PC-9 (cell line): ENCODE data around the gene TUSC2. TPM values are rescaled to one million over a fixed set of nuclear protein-coding genes. Genes with fewer than 3 reads are reported as not detected.

ENCODE experiments used
- BruUV-seq: library from RNA; stranded (reverse); fragments of 400-500 nt; replicated peaks from 2 replicates; lab custom pipeline; 2021; lab: Mats Ljungman, UMichigan
- CTCF ChIA-PET: fragments of 300-600 bp; sonication (Branson Sonifier 250); formaldehyde crosslinking; loops from one replicate; lab custom pipeline; 2022; ENCODE audit warnings: antibody characterized with exemption; lab: Charles Lee
- POLR2A ChIA-PET: fragments of 300-600 bp; sonication (Branson Sonifier 250); formaldehyde crosslinking; loops from one replicate; lab custom pipeline; 2022; ENCODE audit warnings: antibody characterized with exemption; ENCODE audit not compliant: unreplicated experiment; lab: Charles Lee
- DNase-seq, 2 experiments: peaks; one replicate each; pipeline versions ENCODE4 v3.0.0 to v3.0.0-alpha.2; 2015 to 2022; ENCODE audit warnings: mixed read lengths in 1 of 2
- H2AFZ ChIP-seq: fragments of 200-600 bp; sonication (generic); 2 replicates; pipeline ENCODE4 v1.8.1; 2017; ENCODE audit warnings: antibody characterized with exemption
- H3F3A ChIP-seq: fragments of 200-600 bp; sonication (generic); 2 replicates; pipeline ENCODE4 v1.8.1; 2017; ENCODE audit warnings: antibody characterized with exemption, mild to moderate bottlenecking, low read depth; ENCODE audit not compliant: insufficient read depth
- H3K27ac ChIP-seq: fragments of 200-600 bp; sonication (generic); 2 replicates; pipeline ENCODE4 v1.6.1; 2016; ENCODE audit warnings: mixed run types
- H3K27me3 ChIP-seq: fragments of 200-600 bp; sonication (generic); 2 replicates; pipeline ENCODE4 v1.6.1; 2016; ENCODE audit warnings: low read depth, mixed run types; ENCODE audit not compliant: insufficient read depth
- H3K36me3 ChIP-seq: fragments of 200-600 bp; sonication (generic); 2 replicates; pipeline ENCODE4 v1.6.1; 2016; ENCODE audit warnings: low read depth, mixed run types
- H3K4me1 ChIP-seq: fragments of 200-600 bp; sonication (generic); replicated peaks from 2 replicates; pipeline ENCODE4 v1.6.1; 2016; ENCODE audit warnings: mixed run types; ENCODE audit not compliant: insufficient read depth
- H3K4me2 ChIP-seq: fragments of 200-600 bp; sonication (generic); 2 replicates; pipeline ENCODE4 v1.6.1; 2017; ENCODE audit warnings: mixed run types
- H3K4me3 ChIP-seq: fragments of 200-600 bp; sonication (generic); 2 replicates; pipeline ENCODE4 v1.6.1; 2016; ENCODE audit warnings: mixed run types
- H3K79me2 ChIP-seq: fragments of 200-600 bp; sonication (generic); 2 replicates; pipeline ENCODE4 v1.6.1; 2017; ENCODE audit warnings: low read depth, mixed run types
- H3K9me2 ChIP-seq: fragments of 200-600 bp; sonication (generic); 2 replicates; pipeline ENCODE4 v1.8.1; 2017; ENCODE audit warnings: mild to moderate bottlenecking; ENCODE audit not compliant: insufficient read depth
- H3K9me3 ChIP-seq: fragments of 200-600 bp; sonication (generic); 2 replicates; pipeline ENCODE4 v1.8.1; 2016; ENCODE audit warnings: low read depth; ENCODE audit not compliant: insufficient read depth
- H4K20me1 ChIP-seq: fragments of 200-600 bp; sonication (generic); 2 replicates; pipeline ENCODE4 v1.8.1; 2017; ENCODE audit not compliant: insufficient read depth
- CTCF ChIP-seq: fragments of 200-600 bp; sonication (generic); conservative IDR thresholded peaks from 2 replicates; pipeline ENCODE4 v1.6.1; 2017; ENCODE audit warnings: mixed run types, antibody characterized with exemption, mild to moderate bottlenecking, moderate library complexity
- EZH2 ChIP-seq: fragments of 200-600 bp; sonication (generic); IDR thresholded peaks from 2 replicates; pipeline ENCODE4 v1.8.0; 2017; ENCODE audit warnings: antibody characterized with exemption, low read depth
- intact Hi-C: fragments of 100-400 bp; cut with micrococcal nuclease; formaldehyde crosslinking; loops from one replicate; pipeline ENCODE4 v1.10.0; 2022; ENCODE audit not compliant: unreplicated experiment
- total RNA-seq: library from RNA; stranded (reverse); gene quantifications from 2 replicates; pipeline ENCODE4 v1.2.3, GENCODE V29; 2021

TUSC2 gene
- total RNA-seq, 1 experiment from 2014 or later, result 24.7 TPM

GRCh38 chr3:50354850-50355249 lies 26.8 kb upstream of the TUSC2 start:
- Histone ChIP-seq H3K27me3 (no peaks in the 10 kb centered on the region), H4K20me1 (peaks cover 22% of the 10 kb centered on the region), H3K4me1 (peaks cover 40% of the 10 kb centered on the region), H3K9me3 (no peaks in the 10 kb centered on the region), H3K27ac (no peak overlapping the region), H3K36me3 (0 out of 2 replicates have a peak, but pooled peaks cover 4% of the 10 kb centered on the region), H3F3A (peaks cover 5% of the 10 kb centered on the region; the same call in 1 of the 2 replicates), H3K79me2 (peaks cover 51% of the 10 kb centered on the region), H3K4me3 (no peak overlapping the region), H2AFZ (no peak overlapping the region), H3K9me2 (no peaks in the 10 kb centered on the region), H3K4me2 (no peak overlapping the region)
- ChIA-PET POLR2A (interaction anchor here (0.7 to 1.0 kb wide), 2 partner anchors 16 to 18 kb away, joined by 3 to 7 read pairs; no protein-coding TSS in a partner anchor), CTCF (no interaction called here)
- TF ChIP-seq CTCF, result no peak
- TF ChIP-seq EZH2, result no peak
- DNase-seq, result no peak
- intact Hi-C loops, result loop anchor here (5.0 kb wide), 1 partner anchor 1032 kb away; the partner anchor contains the start of gene MANF
- no TSS peak for BruUV-seq

- TF ChIP-seq EZH2 (no peak), CTCF (no peak)
- Histone ChIP-seq H3K9me2 (no peaks in the 10 kb centered on the region), H3K9me3 (no peaks in the 10 kb centered on the region), H3K4me3 (no peak overlapping the region), H3K36me3 (0 out of 2 replicates have a peak, but pooled peaks cover 4% of the 10 kb centered on the region), H3K79me2 (peaks cover 54% of the 10 kb centered on the region), H3K4me1 (peaks cover 44% of the 10 kb centered on the region), H2AFZ (no peak overlapping the region), H3F3A (peaks cover 5% of the 10 kb centered on the region; the same call in 1 of the 2 replicates), H3K4me2 (no peak overlapping the region), H3K27ac (no peak overlapping the region), H4K20me1 (peaks cover 22% of the 10 kb centered on the region), H3K27me3 (no peaks in the 10 kb centered on the region)
- POLR2A ChIA-PET, result interaction anchor here (0.6 to 1.0 kb wide), 3 partner anchors 16 to 31 kb away, joined by 3 to 7 read pairs (median 5); no protein-coding TSS in a partner anchor
- no peak for DNase-seq
- intact Hi-C loops, result no loop called here
- CTCF ChIA-PET, result interaction anchor here (0.6 to 1.4 kb wide), 2 partner anchors 16 to 17 kb away, joined by 6 to 7 read pairs; no protein-coding TSS in a partner anchor
- BruUV-seq, result no TSS peak
Observed at GRCh38 chr3:50354186-50354764, 26.3 kb upstream of the TUSC2 start.

GRCh38 chr3:50353245-50354004 lies 25.4 kb upstream of the TUSC2 start:
- POLR2A ChIA-PET, result interaction anchor here (0.6 to 1.0 kb wide), 2 partner anchors 16 to 30 kb away, joined by 5 to 7 read pairs; no protein-coding TSS in a partner anchor
- H3K27ac ChIP-seq, result no peak overlapping the region

More at GRCh38 chr3:50353245-50354004, 25.4 kb upstream of the TUSC2 start:
- DNase-seq, result no peak
- Histone ChIP-seq H2AFZ (no peak overlapping the region), H3K9me2 (no peaks in the 10 kb centered on the region), H3F3A (peaks cover 5% of the 10 kb centered on the region; the same call in 1 of the 2 replicates), H3K79me2 (peaks cover 46% of the 10 kb centered on the region), H4K20me1 (peaks cover 22% of the 10 kb centered on the region), H3K4me1 (peaks cover 43% of the 10 kb centered on the region), H3K36me3 (0 out of 2 replicates have a peak, but pooled peaks cover 4% of the 10 kb centered on the region), H3K4me3 (no peak overlapping the region), H3K9me3 (no peaks in the 10 kb centered on the region), H3K4me2 (no peak overlapping the region), H3K27me3 (no peaks in the 10 kb centered on the region)
- CTCF ChIA-PET, result interaction anchor here (1.4 kb wide), 1 partner anchor 17 kb away, joined by 6 read pairs; no protein-coding TSS in a partner anchor
- TF ChIP-seq EZH2 (no peak), CTCF (no peak)
- no TSS peak for BruUV-seq
- intact Hi-C loops, result no loop called here
